Spleen (tissue), 7 donors: ENCODE data around the gene MARK2.

Experiments used
- POLR2A ChIP-seq, 3 donors: fragments of 450-650 bp; IDR thresholded peaks; one replicate each; pipeline ENCODE4 v1.5.1; 2017; ENCODE audit warnings: antibody characterized with exemption in 3 of 3, mild to moderate bottlenecking in 1 of 3
- TF ChIP-seq, protein P1 (sequence below), 11 experiments: fragments of 200-600 bp in 7 of 11; fragments of 450-650 bp in 4 of 11; sonication (generic) in 4 of 11; IDR thresholded peaks in 8 of 11; conservative IDR thresholded peaks in 3 of 11; 1 replicate in 7 of 11; 2 replicates in 4 of 11; pipeline versions ENCODE4 v1.4.0 to v1.8.0; 2016 to 2021; ENCODE audit warnings: antibody characterized with exemption in 11 of 11, inconsistent platforms in 4 of 11, mild to moderate bottlenecking in 1 of 11
- donor health status: DM: no; HTN: no; CAD: no; lungs with moderate emphysema.
- donor health status: DM: no; HTN: no; CAD: no.
- donor health status: DM: no; HTN: no; CAD: no.

DNA sequence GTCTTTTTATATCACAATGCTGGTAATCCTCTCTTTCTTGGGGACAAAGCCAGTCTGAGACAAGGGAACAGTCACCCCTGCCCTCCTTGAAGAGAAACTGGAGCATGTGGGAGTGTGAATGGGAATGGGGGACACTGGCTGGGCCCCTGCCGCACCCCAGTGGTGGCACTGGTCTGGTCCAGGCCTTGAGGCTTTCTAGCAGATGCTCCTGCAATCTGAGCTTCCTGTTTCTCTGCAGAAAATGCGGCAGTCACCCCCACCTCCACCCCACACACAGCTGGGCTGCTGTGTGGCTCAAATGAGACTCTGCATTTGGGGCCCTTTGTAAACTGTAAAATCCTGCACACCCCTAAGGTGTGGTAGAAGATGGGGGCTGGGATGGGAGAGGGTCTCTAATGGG, 6.6 kb upstream of the MARK2 start:
- TF ChIP-seq POLR2A (IDR thresholded peaks at IDR 0.05) = no peak
- TF ChIP-seq, protein P1, sequence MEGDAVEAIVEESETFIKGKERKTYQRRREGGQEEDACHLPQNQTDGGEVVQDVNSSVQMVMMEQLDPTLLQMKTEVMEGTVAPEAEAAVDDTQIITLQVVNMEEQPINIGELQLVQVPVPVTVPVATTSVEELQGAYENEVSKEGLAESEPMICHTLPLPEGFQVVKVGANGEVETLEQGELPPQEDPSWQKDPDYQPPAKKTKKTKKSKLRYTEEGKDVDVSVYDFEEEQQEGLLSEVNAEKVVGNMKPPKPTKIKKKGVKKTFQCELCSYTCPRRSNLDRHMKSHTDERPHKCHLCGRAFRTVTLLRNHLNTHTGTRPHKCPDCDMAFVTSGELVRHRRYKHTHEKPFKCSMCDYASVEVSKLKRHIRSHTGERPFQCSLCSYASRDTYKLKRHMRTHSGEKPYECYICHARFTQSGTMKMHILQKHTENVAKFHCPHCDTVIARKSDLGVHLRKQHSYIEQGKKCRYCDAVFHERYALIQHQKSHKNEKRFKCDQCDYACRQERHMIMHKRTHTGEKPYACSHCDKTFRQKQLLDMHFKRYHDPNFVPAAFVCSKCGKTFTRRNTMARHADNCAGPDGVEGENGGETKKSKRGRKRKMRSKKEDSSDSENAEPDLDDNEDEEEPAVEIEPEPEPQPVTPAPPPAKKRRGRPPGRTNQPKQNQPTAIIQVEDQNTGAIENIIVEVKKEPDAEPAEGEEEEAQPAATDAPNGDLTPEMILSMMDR (IDR thresholded peaks at IDR 0.05 in 8 of 11, conservative IDR thresholded peaks at IDR 0.05 in 3 of 11) = no peak
